SK-N-MC (cell line): ENCODE measurements around the gene MLF2.
A peak's percentile ranks its signal among the peaks of the same experiment; 100 is the strongest.

Experiments
- DNase-seq: peaks from one replicate; pipeline ENCODE4 v3.0.0-alpha.2; 2011; ENCODE audit warnings: low read depth, low spot score
- H3K27ac ChIP-seq: fragments of 200-600 bp; sonication (generic); 2 replicates; pipeline ENCODE4 v1.5.1; 2016; ENCODE audit warnings: mixed run types
- H3K36me3 ChIP-seq: fragments of 200-600 bp; sonication (generic); 2 replicates; pipeline ENCODE4 v1.6.1; 2017; ENCODE audit warnings: antibody characterized with exemption, low read length, mixed read lengths; ENCODE audit not compliant: insufficient read depth
- H3K4me3 ChIP-seq: fragments of 200-600 bp; sonication (generic); 2 replicates; pipeline ENCODE4 v1.5.1; 2016
- H3K9ac ChIP-seq: fragments of 200-600 bp; sonication (generic); 2 replicates; pipeline ENCODE4 v1.8.0; 2017; ENCODE audit warnings: mixed run types, mixed read lengths; ENCODE audit not compliant: insufficient read length
- H3K9me3 ChIP-seq: fragments of 200-600 bp; sonication (generic); 2 replicates; pipeline ENCODE4 v1.6.1; 2017; ENCODE audit warnings: low read depth, mild to moderate bottlenecking, antibody characterized with exemption, low read length, moderate library complexity, mixed read lengths
- EZH2 ChIP-seq: fragments of 200-600 bp; sonication (generic); IDR thresholded peaks from one replicate; pipeline ENCODE4 v1.6.1; 2017; ENCODE audit warnings: antibody characterized with exemption
- FOXP2 ChIP-seq: optimal IDR thresholded peaks from 2 replicates; pipeline ENCODE3; 2011; ENCODE audit warnings: mild to moderate bottlenecking, moderate library complexity; ENCODE audit not compliant: insufficient read depth; ENCODE audit errors: extremely low read length, control extremely low read depth
- POLR2AphosphoS5 ChIP-seq: IDR thresholded peaks from 2 replicates; pipeline ENCODE4 v1.6.1; 2012; ENCODE audit warnings: mild to moderate bottlenecking, low read depth, low read length, borderline replicate concordance

MLF2 gene

GRCh38 chr12:6768990-6769389 lies 16.0 kb upstream of the MLF2 start:
- DNase-seq, result no peak
- Histone ChIP-seq H3K27ac (0 out of 2 replicates have a peak overlapping the region, but pooled peaks have one; percentile 15), H3K4me3 (peak overlapping the region; percentile 87), H3K9ac (no peak overlapping the region), H3K9me3 (no peaks in the 10 kb centered on the region), H3K36me3 (peaks cover 21% of the 10 kb centered on the region; the same call in 1 of the 2 replicates)
- no peak for TF ChIP-seq EZH2
- no peak for TF ChIP-seq FOXP2
- no peak for TF ChIP-seq POLR2AphosphoS5

GRCh38 chr12:6768437-6768914 lies 15.5 kb upstream of the MLF2 start:
- peaks cover 21% of the 10 kb centered on the region; the same call in 1 of the 2 replicates for H3K36me3 ChIP-seq
- peak overlapping the region; percentile 39; the same call in 1 of the 2 replicates for H3K27ac ChIP-seq
- no peak for DNase-seq
- H3K9ac ChIP-seq, result peak overlapping the region; percentile 94
- peak; percentile 19; the same call in 1 of the 2 replicates for TF ChIP-seq POLR2AphosphoS5
- TF ChIP-seq EZH2, result no peak
- H3K9me3 ChIP-seq, result no peaks in the 10 kb centered on the region
- peak overlapping the region; percentile 87 for H3K4me3 ChIP-seq

GRCh38 chr12:6767353-6768319 lies 14.7 kb upstream of the MLF2 start:
- TF ChIP-seq EZH2 (no peak), POLR2AphosphoS5 (peak; percentile 1; the same call in 1 of the 2 replicates)
- Histone ChIP-seq H3K4me3 (peak overlapping the region; percentile 87), H3K9me3 (no peaks in the 10 kb centered on the region), H3K27ac (peak overlapping the region; percentile 39; the same call in 1 of the 2 replicates), H3K9ac (peak overlapping the region; percentile 94), H3K36me3 (peaks cover 21% of the 10 kb centered on the region; the same call in 1 of the 2 replicates)
- DNase-seq, result no peak

GRCh38 chr12:6766651-6767349 lies 13.9 kb upstream of the MLF2 start:
- Histone ChIP-seq H3K9ac (peak overlapping the region; percentile 94), H3K27ac (0 out of 2 replicates have a peak overlapping the region, but pooled peaks have one; percentile 14), H3K4me3 (peak overlapping the region; percentile 87), H3K9me3 (no peaks in the 10 kb centered on the region), H3K36me3 (peaks cover 21% of the 10 kb centered on the region; the same call in 1 of the 2 replicates)
- no peak for DNase-seq
- TF ChIP-seq EZH2 (no peak), POLR2AphosphoS5 (peak; percentile 33; the same call in 1 of the 2 replicates), FOXP2 (no peak)

GRCh38 chr12:6765634-6766581 lies 13.0 kb upstream of the MLF2 start, which contains the start of gene PTMS:
Gene PTMS, plus strand, starts transcription at chr12:6766363. Its CDS starts 343 bp downstream, at chr12:6766706.
- peaks cover 14% of the 10 kb centered on the region; the same call in 1 of the 2 replicates for H3K36me3 ChIP-seq
- peak within 1 kb of the TSS; percentile 94 for H3K9ac ChIP-seq
- DNase-seq, result peak; percentile 51
- no peaks in the 10 kb centered on the region for H3K9me3 ChIP-seq
- H3K4me3 ChIP-seq, result peak within 1 kb of the TSS; percentile 87
- TF ChIP-seq POLR2AphosphoS5 (peak; percentile 92), EZH2 (no peak)
- H3K27ac ChIP-seq, result peak within 1 kb of the TSS; percentile 89

- H3K9ac ChIP-seq, result peak overlapping the region; percentile 26
- TF ChIP-seq FOXP2 (no peak), EZH2 (no peak), POLR2AphosphoS5 (no peak)
- H3K4me3 ChIP-seq, result peak overlapping the region; percentile 87
- H3K9me3 ChIP-seq, result no peaks in the 10 kb centered on the region
- peak overlapping the region; percentile 89 for H3K27ac ChIP-seq
- H3K36me3 ChIP-seq, result peaks cover 8% of the 10 kb centered on the region; the same call in 1 of the 2 replicates
- DNase-seq, result no peak
These were observed 12.2 kb upstream of the MLF2 start for GRCh38 chr12:6765048-6765633.
